HEK293 (cell line): ENCODE data around the gene MCUR1.
"Not testable (repeated sequence)": the region's sequence is repeated elsewhere in the genome, so short reads cannot be mapped to it uniquely, and the experiment has no call there.

Source experiments
- CTCF ChIA-PET: fragments of 350-600 bp; formaldehyde crosslinking; extraction: SDS; loops from one replicate; lab custom pipeline; 2021; ENCODE audit warnings: antibody characterized with exemption; lab: Yijun Ruan, JAX
- POLR2A ChIA-PET: fragments of 300-600 bp; formaldehyde crosslinking; extraction: SDS; loops from one replicate; lab custom pipeline; 2020; ENCODE audit warnings: antibody characterized with exemption, inconsistent platforms; lab: Yijun Ruan, JAX
- H3K27ac ChIP-seq: fragments of 200-500 bp; sonication (Bioruptor generic); 2 replicates; pipeline ENCODE4 v1.5.1; 2014; ENCODE audit warnings: low read depth, low read length, control low read depth, inconsistent platforms; ENCODE audit errors: extremely low read depth
- H3K36me3 ChIP-seq, 2 experiments: fragments of 200-500 bp in 1 of 2; sonication (Bioruptor generic) in 1 of 2; 1 replicate in 1 of 2; 2 replicates in 1 of 2; pipeline ENCODE4 v1.5.1; 2014 to 2017; ENCODE audit warnings: inconsistent platforms in 2 of 2, low read length in 2 of 2; ENCODE audit not compliant: control insufficient read depth in 2 of 2, insufficient read depth in 1 of 2
- H3K4me1 ChIP-seq: fragments of 200-500 bp; sonication (Bioruptor generic); 2 replicates; pipeline ENCODE4 v1.5.1; 2014; ENCODE audit warnings: mild to moderate bottlenecking, low read length, inconsistent platforms; ENCODE audit not compliant: control insufficient read depth, insufficient read depth
- H3K4me3 ChIP-seq: 2 replicates; pipeline ENCODE4 v1.5.1; 2011; ENCODE audit warnings: low read depth, mild to moderate bottlenecking, control low read depth, low read length, moderate library complexity
- H3K9me3 ChIP-seq: fragments of 200-500 bp; sonication (Bioruptor generic); 2 replicates; pipeline ENCODE4 v1.5.1; 2014; ENCODE audit warnings: low read depth, low read length, inconsistent platforms; ENCODE audit not compliant: control insufficient read depth, insufficient read depth
- HIC1 ChIP-seq: fragments of 450-650 bp; formaldehyde crosslinking; IDR thresholded peaks from 2 replicates; pipeline ENCODE4 v1.5.1; 2016; ENCODE audit warnings: missing biosample characterization, missing genetic modification characterization
- HOXD13 ChIP-seq: sonication (generic); formaldehyde crosslinking; IDR thresholded peaks from 2 replicates; pipeline ENCODE4 v1.8.0; 2022; ENCODE audit warnings: missing genetic modification reagents, borderline replicate concordance
- IKZF3 ChIP-seq: fragments of 450-650 bp; IDR thresholded peaks from 2 replicates; pipeline ENCODE4 v1.5.0; 2018; ENCODE audit warnings: missing biosample characterization, mild to moderate bottlenecking, missing genetic modification characterization, moderate library complexity
- KLF1 ChIP-seq: fragments of 450-650 bp; formaldehyde crosslinking; IDR thresholded peaks from 2 replicates; pipeline ENCODE4 v1.5.1; 2016; ENCODE audit warnings: missing biosample characterization, missing genetic modification characterization
- KLF17 ChIP-seq: fragments of 450-650 bp; formaldehyde crosslinking; IDR thresholded peaks from 2 replicates; pipeline ENCODE4 v1.5.1; 2016; ENCODE audit warnings: missing biosample characterization, missing genetic modification characterization
- PRDM6 ChIP-seq: fragments of 450-650 bp; formaldehyde crosslinking; IDR thresholded peaks from 2 replicates; pipeline ENCODE4 v1.5.1; 2017; ENCODE audit warnings: missing biosample characterization, missing genetic modification characterization
- REPIN1 ChIP-seq: fragments of 450-650 bp; formaldehyde crosslinking; IDR thresholded peaks from 2 replicates; pipeline ENCODE4 v1.5.1; 2017; ENCODE audit warnings: missing biosample characterization, missing genetic modification characterization, low read depth
- YY2 ChIP-seq: fragments of 450-650 bp; formaldehyde crosslinking; IDR thresholded peaks from 2 replicates; pipeline ENCODE4 v1.5.1; 2016; ENCODE audit warnings: missing biosample characterization, missing genetic modification characterization
- ZBTB10 ChIP-seq: fragments of 450-650 bp; formaldehyde crosslinking; IDR thresholded peaks from 2 replicates; pipeline ENCODE4 v1.5.1; 2016; ENCODE audit warnings: missing biosample characterization, missing genetic modification characterization
- ZNF112 ChIP-seq: fragments of 450-650 bp; formaldehyde crosslinking; IDR thresholded peaks from 2 replicates; pipeline ENCODE4 v1.5.0; 2017; ENCODE audit warnings: missing biosample characterization, missing genetic modification characterization
- ZNF114 ChIP-seq: fragments of 450-650 bp; formaldehyde crosslinking; IDR thresholded peaks from 2 replicates; pipeline ENCODE4 v1.5.0; 2017; ENCODE audit warnings: missing biosample characterization, missing genetic modification characterization
- ZNF2 ChIP-seq: fragments of 450-650 bp; formaldehyde crosslinking; IDR thresholded peaks from 2 replicates; pipeline ENCODE4 v1.5.1; 2016; ENCODE audit warnings: missing biosample characterization, missing genetic modification characterization
- ZNF211 ChIP-seq: fragments of 450-650 bp; formaldehyde crosslinking; IDR thresholded peaks from 2 replicates; pipeline ENCODE4 v1.5.1; 2016; ENCODE audit warnings: low read depth, missing biosample characterization, missing genetic modification characterization
- ZNF26 ChIP-seq: fragments of 450-650 bp; formaldehyde crosslinking; IDR thresholded peaks from 2 replicates; pipeline ENCODE4 v1.5.1; 2016; ENCODE audit warnings: missing biosample characterization, missing genetic modification characterization
- ZNF433 ChIP-seq: fragments of 450-650 bp; formaldehyde crosslinking; IDR thresholded peaks from 2 replicates; pipeline ENCODE4 v1.5.1; 2016; ENCODE audit warnings: missing biosample characterization, missing genetic modification characterization, low read depth
- ZNF596 ChIP-seq: fragments of 450-650 bp; IDR thresholded peaks from 2 replicates; pipeline ENCODE4 v1.5.0; 2018; ENCODE audit warnings: missing biosample characterization, mild to moderate bottlenecking, missing genetic modification characterization, moderate library complexity
- ZNF704 ChIP-seq: fragments of 450-650 bp; formaldehyde crosslinking; IDR thresholded peaks from 2 replicates; pipeline ENCODE4 v1.5.1; 2016; ENCODE audit warnings: missing biosample characterization, missing genetic modification characterization

Gene MCUR1

GRCh38 chr6:13829419-13829818 is 15.1 kb upstream of the MCUR1 start:
- CTCF ChIA-PET: interaction anchor here (0.6 to 1.6 kb wide), 2 partner anchors 32 to 44 kb away, joined by 3 to 6 read pairs; no protein-coding TSS in a partner anchor
- H3K4me3 ChIP-seq, POLR2A ChIA-PET, H3K36me3 ChIP-seq, H3K27ac ChIP-seq, H3K9me3 ChIP-seq, H3K4me1 ChIP-seq: not testable (repeated sequence)
- TF ChIP-seq ZNF433 (tag by site-specific recombination): peak; percentile 34; the same call in 1 of the 2 replicates

DNA sequence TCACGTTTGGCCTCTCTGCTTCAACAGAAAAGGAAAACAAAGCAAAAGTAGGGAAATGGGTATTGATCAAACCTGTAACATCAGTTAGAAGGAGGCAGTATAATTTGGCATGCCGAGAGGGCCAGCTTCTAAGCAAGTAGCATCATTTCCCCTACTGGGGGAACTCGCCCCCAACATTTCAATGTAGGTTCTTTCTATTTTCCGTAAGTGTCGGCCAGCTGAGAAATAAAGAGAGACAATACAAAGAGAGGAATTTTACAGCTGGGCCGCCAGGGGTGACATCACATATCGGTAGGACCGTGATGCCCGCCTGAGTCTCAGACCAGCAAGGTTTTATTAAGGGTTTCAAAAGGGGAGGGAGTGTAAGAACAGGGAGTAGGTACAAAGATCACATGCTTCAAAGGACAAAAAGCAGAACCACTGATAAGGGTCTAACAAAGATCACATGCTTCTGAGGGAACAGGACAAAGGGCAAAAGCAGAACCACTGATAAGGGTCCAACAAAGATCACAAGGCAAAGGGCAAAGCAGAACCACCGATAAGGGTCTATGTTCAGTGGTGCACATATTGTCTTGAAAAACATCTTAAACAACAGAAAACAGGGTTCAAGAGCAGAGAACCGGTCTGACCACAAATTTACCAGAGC is 14.4 kb upstream of the MCUR1 start:
- POLR2A ChIA-PET, CTCF ChIA-PET: not testable (repeated sequence)

DNA sequence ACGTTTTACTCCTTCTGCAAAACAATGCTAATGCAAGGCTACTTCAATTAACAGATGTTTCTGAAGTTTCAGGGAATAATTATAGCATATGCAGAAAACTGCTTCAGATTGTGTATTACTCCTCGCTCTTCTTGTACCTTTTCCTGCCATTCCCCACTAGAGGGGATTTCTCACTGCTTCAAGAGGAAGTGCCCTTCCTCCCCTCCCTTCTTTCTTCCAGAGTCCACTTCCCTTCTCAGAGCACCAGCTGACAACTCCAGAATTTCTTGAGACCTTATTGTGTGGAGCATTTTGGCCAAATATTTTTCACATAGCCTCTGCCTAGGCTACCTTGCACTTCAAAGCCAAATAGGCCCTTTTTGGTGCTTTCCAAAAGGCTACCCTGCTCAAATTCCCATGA is 12.7 kb upstream of the MCUR1 start:
- POLR2A ChIA-PET: interaction anchor here (1.0 kb wide), 1 partner anchor 13 kb away, joined by 3 read pairs; the partner anchor contains the start of gene MCUR1
- no peaks in the 10 kb centered on the region for H3K36me3 ChIP-seq
- TF ChIP-seq ZNF112 (tag by site-specific recombination): no peak
- TF ChIP-seq REPIN1 (tag by site-specific recombination): no peak
- TF ChIP-seq ZNF596 (tag by site-specific recombination): no peak
- no peak for TF ChIP-seq KLF17 (tag by site-specific recombination)
- no peak for TF ChIP-seq YY2 (tag by site-specific recombination)
- no peak for TF ChIP-seq ZNF26 (tag by site-specific recombination)
- no peak for TF ChIP-seq HOXD13
- TF ChIP-seq IKZF3 (tag by site-specific recombination): no peak
- no peak for TF ChIP-seq ZNF114 (tag by site-specific recombination)
- TF ChIP-seq ZNF704 (tag by site-specific recombination): no peak
- TF ChIP-seq KLF1: no peak
- TF ChIP-seq HIC1: no peak
- no peak for TF ChIP-seq ZBTB10 (tag by site-specific recombination)
- TF ChIP-seq ZNF2 (tag by site-specific recombination): no peak
- TF ChIP-seq PRDM6 (tag by site-specific recombination): no peak
- TF ChIP-seq ZNF211 (tag by site-specific recombination): no peak
- H3K9me3 ChIP-seq: no peaks in the 10 kb centered on the region
- H3K4me3 ChIP-seq: no peak overlapping the region
- CTCF ChIA-PET: interaction anchor here (1.4 kb wide), 1 partner anchor 32 kb away, joined by 5 read pairs; no protein-coding TSS in a partner anchor
- no peaks in the 10 kb centered on the region for H3K4me1 ChIP-seq
- H3K27ac ChIP-seq: no peak overlapping the region

More for the DNA sequence above, 14.4 kb upstream of the MCUR1 start:
- H3K36me3 ChIP-seq, H3K27ac ChIP-seq, H3K9me3 ChIP-seq, H3K4me3 ChIP-seq, H3K4me1 ChIP-seq: not testable (repeated sequence)
